WTC11 (cell line): Measurements from ENCODE around the gene DMC1.

ENCODE experiments used
- ATF1 ChIP-seq: sonication (generic); formaldehyde crosslinking; IDR thresholded peaks from 2 replicates; pipeline ENCODE4 v1.8.1; 2023; ENCODE audit warnings: mild to moderate bottlenecking, moderate library complexity, missing genetic modification reagents
- CTCF ChIP-seq: fragments of 200-600 bp; IDR thresholded peaks from 2 replicates; pipeline ENCODE4 v1.8.0; 2022; ENCODE audit warnings: antibody characterized with exemption
- ERG ChIP-seq: fragments of 250-450 bp; sonication (Bioruptor Pico); IDR thresholded peaks from 2 replicates; pipeline ENCODE4 v1.8.0; 2021; ENCODE audit warnings: mild to moderate bottlenecking
- FOXK1 ChIP-seq: sonication (generic); formaldehyde crosslinking; IDR thresholded peaks from 2 replicates; pipeline ENCODE4 v1.8.0; 2022; ENCODE audit warnings: mild to moderate bottlenecking, moderate library complexity, missing genetic modification reagents
- GABPB1 ChIP-seq: sonication (generic); formaldehyde crosslinking; IDR thresholded peaks from 2 replicates; pipeline ENCODE4 v1.8.1; 2023; ENCODE audit warnings: mild to moderate bottlenecking, missing genetic modification reagents
- HMGXB4 ChIP-seq: sonication (generic); formaldehyde crosslinking; IDR thresholded peaks from 2 replicates; pipeline ENCODE4 v1.8.1; 2023; ENCODE audit warnings: mild to moderate bottlenecking, moderate library complexity, missing genetic modification reagents
- IRF1 ChIP-seq: sonication (generic); formaldehyde crosslinking; IDR thresholded peaks from 2 replicates; pipeline ENCODE4 v1.8.0; 2023; ENCODE audit warnings: missing genetic modification reagents
- JUN ChIP-seq: sonication (generic); formaldehyde crosslinking; IDR thresholded peaks from 2 replicates; pipeline ENCODE4 v1.8.0; 2023; ENCODE audit warnings: mild to moderate bottlenecking, missing genetic modification reagents
- STAT6 ChIP-seq: sonication (generic); formaldehyde crosslinking; conservative IDR thresholded peaks from 2 replicates; pipeline ENCODE4 v1.8.1; 2023; ENCODE audit warnings: mild to moderate bottlenecking, low read depth, missing genetic modification reagents, moderate library complexity
- TEAD4 ChIP-seq: sonication (generic); formaldehyde crosslinking; IDR thresholded peaks from 2 replicates; pipeline ENCODE4 v1.8.0; 2022; ENCODE audit warnings: mild to moderate bottlenecking, missing genetic modification reagents
- USF1 ChIP-seq: sonication (generic); formaldehyde crosslinking; IDR thresholded peaks from 2 replicates; pipeline ENCODE4 v1.8.0; 2022; ENCODE audit warnings: mild to moderate bottlenecking, missing genetic modification reagents

GRCh38 chr22:38474003-38474607 lies 95.9 kb downstream of the DMC1 start:
- no peak for TF ChIP-seq FOXK1 (CRISPR knock-in tag)
- no peak for TF ChIP-seq ERG (CRISPR knock-in tag)
- no peak for TF ChIP-seq CTCF
- TF ChIP-seq IRF1 (CRISPR knock-in tag): no peak
- TF ChIP-seq GABPB1 (CRISPR knock-in tag): no peak
- TF ChIP-seq JUN (CRISPR knock-in tag): no peak
- no peak for TF ChIP-seq HMGXB4
- no peak for TF ChIP-seq STAT6 (CRISPR knock-in tag)
- TF ChIP-seq USF1 (CRISPR knock-in tag): no peak
- no peak for TF ChIP-seq TEAD4
- TF ChIP-seq ATF1 (CRISPR knock-in tag): no peak
